Central memory CD4-positive, alpha-beta T cell (primary cell): ENCODE results near the gene UFD1.
"Not testable (repeated sequence)": the region's sequence is repeated elsewhere in the genome, so short reads cannot be mapped to it uniquely, and the experiment has no call there.

Source experiments
- DNase-seq: peaks from one replicate; pipeline ENCODE4 v3.0.0; 2022

Gene UFD1

GRCh38 chr22:19446603-19447329 lies 32.2 kb downstream of the UFD1 start:
- DNase-seq: no peak

GRCh38 chr22:19445279-19445982 lies 33.6 kb downstream of the UFD1 start:
- not testable (repeated sequence) for DNase-seq

GRCh38 chr22:19443544-19444211 lies 35.3 kb downstream of the UFD1 start:
- no peak for DNase-seq

GRCh38 chr22:19442166-19442565 lies 36.8 kb downstream of the UFD1 start:
- DNase-seq: no peak

- DNase-seq: no peak
These were observed 38.4 kb downstream of the UFD1 start for GRCh38 chr22:19440411-19441195.

- DNase-seq: no peak
These were observed 40.7 kb downstream of the UFD1 start for GRCh38 chr22:19438298-19438697.

GRCh38 chr22:19436444-19437161 lies 42.4 kb downstream of the UFD1 start:
- not testable (repeated sequence) for DNase-seq

GRCh38 chr22:19434829-19435580 lies 44.0 kb downstream of the UFD1 start:
- DNase-seq: no peak

GRCh38 chr22:19434401-19434800 lies 44.6 kb downstream of the UFD1 start:
- DNase-seq: no peak

GRCh38 chr22:19432133-19432851 lies 46.7 kb downstream of the UFD1 start, which contains the start of gene MRPL40:
Gene MRPL40 (plus strand): TSS chr22:19432545. CDS start chr22:19432555, 10 bp downstream.
- DNase-seq: peak; percentile 78

GRCh38 chr22:19431649-19432132 lies 47.3 kb downstream of the UFD1 start, which contains the start of gene HIRA:
Gene HIRA (minus strand): TSS chr22:19431733. CDS start chr22:19431476, 257 bp downstream.
- DNase-seq: peak; percentile 83

- DNase-seq: no peak
These were observed 48.0 kb downstream of the UFD1 start for GRCh38 chr22:19430890-19431541.

- peak; percentile 42 for DNase-seq
These were observed 48.8 kb downstream of the UFD1 start for GRCh38 chr22:19429950-19430889.

- no peak for DNase-seq
These were observed 54.9 kb downstream of the UFD1 start for GRCh38 chr22:19424186-19424500.

GRCh38 chr22:19422440-19423301 lies 56.3 kb downstream of the UFD1 start:
- no peak for DNase-seq

- DNase-seq: no peak
These were observed 58.7 kb downstream of the UFD1 start for GRCh38 chr22:19420321-19420720.

GRCh38 chr22:19419464-19420178 lies 59.4 kb downstream of the UFD1 start:
- peak; percentile 59 for DNase-seq
